Measurements from ENCODE around the gene MYOM3.

Gene MYOM3

DNA sequence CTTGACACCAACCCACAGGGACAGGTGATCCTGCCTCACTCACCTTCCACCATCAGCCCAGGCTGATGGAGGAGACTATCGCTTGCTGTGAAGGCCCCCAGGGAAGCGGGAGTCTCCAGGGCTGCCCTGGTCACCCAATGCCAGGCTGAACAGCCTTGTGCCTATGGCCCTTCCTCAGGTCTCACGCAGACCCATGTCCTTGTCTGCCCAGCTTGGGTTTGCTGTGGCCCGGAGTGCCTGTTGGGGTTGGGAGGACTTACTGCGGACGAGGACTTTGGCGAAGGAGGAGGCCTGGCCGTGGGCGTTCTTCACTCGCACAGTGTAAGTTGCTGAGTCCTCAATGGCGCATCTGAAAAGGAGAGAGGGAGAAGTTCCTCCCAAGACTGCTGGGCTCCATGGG, 14.3 kb downstream of the MYOM3 start:
- no peak for DNase-seq (ENCODE audit: low read depth in 1 of 2, low spot score in 1 of 2)

GRCh38 chr1:24096739-24097103, 15.2 kb downstream of the MYOM3 start:
- no peak for DNase-seq (ENCODE audit: low read depth in 1 of 2, low spot score in 1 of 2)

GRCh38 chr1:24096009-24096738, 15.8 kb downstream of the MYOM3 start:
- no peak for DNase-seq (ENCODE audit: low read depth in 1 of 2, low spot score in 1 of 2)

DNA sequence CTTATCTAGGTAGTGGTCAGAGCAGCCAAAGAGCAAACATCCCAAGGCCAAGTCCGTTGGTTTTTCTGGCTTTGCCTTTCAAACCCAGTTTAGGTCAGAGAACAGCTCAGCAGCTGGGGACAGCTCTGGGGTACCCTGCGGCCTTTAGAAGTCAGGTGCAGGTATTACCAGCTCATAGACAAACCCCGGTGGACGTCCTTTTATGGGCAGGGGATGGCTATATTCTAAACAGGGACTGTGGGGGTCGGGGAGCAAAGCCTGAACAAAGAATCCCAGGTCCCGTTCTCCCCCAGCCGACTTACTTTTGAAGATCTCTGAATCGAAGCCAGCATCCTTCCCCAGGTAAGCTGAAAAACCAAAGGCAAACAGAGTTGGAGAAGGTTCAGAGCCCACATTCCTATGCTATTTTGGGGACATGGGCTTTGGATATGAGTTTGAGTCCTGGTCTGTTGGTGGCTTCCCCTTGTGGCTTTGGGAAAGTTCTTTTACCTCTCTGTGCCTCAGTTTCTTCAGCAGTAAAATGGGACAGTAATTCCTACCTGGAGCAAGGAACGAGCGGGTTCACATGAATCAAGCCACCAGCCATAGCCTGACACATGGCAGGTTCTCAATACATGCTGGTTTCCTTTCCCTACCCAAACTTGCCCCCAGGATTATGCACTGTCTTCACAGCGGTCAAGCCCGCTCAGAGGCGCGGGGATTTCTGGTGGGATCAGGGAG, 16.6 kb downstream of the MYOM3 start:
- DNase-seq (ENCODE audit: low read depth in 1 of 2, low spot score in 1 of 2), result no peak

DNA sequence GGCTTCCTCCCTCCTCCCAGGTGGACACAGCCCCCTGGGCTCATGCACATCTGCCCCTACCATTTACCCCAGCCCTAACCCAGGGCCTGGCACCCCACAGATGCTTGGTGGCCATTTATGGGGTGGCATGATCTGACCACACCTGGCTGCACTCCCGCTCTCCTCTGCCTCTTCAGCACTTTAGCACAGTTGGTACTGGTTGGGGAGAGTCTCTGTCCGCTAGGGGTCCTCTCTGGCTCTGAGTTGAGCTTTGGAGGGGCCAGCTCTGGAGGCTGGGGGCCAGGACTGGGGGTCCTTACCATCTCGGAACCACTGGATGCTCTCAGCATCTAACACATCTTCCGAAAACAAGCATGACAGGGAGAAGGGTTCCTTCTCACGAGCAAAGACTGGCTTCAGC, 17.4 kb downstream of the MYOM3 start:
- no peak for DNase-seq (ENCODE audit: low read depth in 1 of 2, low spot score in 1 of 2)

- DNase-seq (ENCODE audit: low read depth in 1 of 2, low spot score in 1 of 2), result no peak
These were observed 18.2 kb downstream of the MYOM3 start for GRCh38 chr1:24093732-24094131.

DNA sequence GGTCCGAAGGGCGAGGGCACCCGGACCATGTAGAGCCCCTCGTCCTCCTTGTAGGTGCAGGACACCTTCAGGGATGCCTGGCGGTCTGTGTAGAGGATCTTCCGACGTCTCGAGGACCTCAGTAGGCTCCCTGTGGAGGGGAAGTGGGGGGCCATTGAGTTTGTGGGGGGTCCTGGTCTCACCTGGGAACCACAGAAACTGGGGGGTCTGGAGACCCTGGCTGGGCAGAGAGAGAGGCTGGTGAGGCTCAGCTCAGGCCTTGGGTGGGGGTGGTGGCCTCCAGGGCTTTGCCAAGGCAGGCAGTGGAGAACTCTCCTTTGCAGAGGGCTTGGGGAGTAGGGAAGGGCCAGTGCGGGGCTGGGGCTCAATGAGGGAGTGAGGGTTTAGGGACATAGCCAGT, 19.0 kb downstream of the MYOM3 start:
- no peak for DNase-seq (ENCODE audit: low read depth in 1 of 2, low spot score in 1 of 2)

DNA sequence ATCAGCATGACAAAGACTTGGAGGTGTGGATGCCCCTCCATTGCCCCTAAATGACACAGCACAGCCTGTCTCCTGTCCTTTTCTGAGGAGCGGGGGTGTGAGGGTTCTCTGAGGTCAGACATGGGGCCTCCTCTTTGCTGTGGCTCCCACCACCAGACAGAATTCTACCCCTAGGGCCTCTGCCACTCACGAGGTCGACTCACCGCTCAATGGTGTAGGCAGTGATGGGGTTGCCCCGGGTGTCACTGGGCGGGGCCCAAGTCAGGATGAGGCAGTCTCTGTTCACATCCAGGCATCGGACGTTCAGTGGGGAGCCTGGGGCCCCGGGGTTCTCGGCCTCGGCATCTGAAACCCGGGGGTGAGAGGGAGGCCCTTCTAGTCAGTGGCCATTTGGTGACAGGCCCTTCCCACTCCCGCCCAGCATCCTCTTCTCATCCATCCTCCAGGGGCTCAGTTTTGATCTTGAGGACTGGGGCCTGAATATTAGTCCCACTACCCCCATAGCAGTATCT, 19.9 kb downstream of the MYOM3 start:
- no peak for DNase-seq (ENCODE audit: low read depth in 1 of 2, low spot score in 1 of 2)

GRCh38 chr1:24090736-24091135, 21.2 kb downstream of the MYOM3 start:
- DNase-seq (ENCODE audit: low read depth in 1 of 2, low spot score in 1 of 2), result no peak

DNA sequence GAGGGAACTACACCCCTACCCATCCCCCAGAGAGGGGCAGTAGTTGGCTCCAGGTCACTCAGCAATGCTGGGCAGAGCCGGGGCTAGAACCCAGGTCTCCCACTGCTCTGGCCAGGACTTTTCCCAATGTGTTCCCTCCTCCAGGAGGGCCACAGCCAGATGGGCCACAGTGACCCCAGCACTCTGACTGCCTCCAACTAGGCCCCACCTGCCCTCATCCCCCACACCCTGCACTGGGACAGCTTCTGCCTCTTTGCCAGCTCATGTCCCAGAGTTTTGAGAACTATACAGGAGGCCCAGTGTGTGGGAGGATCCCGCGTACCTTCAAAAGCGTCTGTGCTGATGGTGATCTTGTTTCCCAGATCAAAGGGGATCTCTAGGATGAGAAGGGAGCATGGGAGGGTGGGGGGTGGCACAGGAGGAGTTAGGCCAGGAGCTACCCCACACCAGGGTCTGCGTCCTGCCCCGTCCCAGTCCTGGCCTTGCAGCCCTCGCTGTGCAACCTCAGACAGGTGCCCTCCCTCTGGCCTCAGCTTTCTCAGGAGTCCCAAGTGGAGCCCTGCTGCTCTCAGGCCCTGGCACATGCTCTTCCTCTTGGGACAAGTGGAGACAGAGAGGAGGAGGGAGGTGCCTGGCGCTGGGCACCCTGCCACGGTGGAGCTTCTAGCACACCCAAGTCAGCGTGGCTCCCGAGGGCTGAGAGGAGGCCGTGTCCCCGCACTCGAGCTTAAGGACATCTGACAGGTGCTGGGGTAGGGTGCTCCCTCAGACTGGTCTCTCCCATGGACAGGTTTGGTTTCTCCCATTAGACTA, 22.0 kb downstream of the MYOM3 start:
- no peak for DNase-seq (ENCODE audit: low read depth in 1 of 2, low spot score in 1 of 2)

DNA sequence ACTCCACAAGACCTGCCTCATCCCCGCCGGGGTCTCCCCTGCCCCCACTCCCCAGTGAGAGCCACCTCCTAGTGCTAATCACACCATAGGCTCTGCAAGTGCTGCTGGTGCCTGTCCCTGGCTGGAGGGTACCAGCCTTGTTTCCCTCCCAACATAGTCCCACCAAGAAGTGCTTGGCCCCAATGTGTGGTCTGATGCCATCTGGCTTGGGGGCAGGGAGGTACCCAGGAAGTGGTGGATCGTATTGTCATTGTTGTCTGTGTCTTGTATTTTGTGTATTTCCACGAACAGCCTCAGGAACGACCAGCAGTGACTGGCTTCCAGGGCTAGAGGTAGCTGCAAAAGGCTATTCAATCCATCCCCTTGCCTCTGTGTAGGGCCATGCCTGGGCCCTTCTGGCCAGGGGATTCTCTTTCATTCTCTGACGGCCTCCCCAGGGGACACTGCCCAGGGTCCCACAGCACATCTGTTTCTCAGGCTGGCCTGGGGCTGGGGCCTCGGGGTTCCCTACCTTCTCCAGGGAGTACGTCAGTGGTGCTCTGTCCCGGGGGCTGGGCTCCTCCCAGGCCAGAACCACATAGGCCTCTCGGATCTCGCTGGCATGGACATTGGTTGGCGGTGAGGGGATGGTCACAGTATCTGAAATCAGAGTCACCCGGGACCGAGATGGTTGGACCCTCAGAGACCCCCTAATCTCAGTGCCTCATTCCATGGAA, 22.8 kb downstream of the MYOM3 start:
- DNase-seq (ENCODE audit: low read depth in 1 of 2, low spot score in 1 of 2), result no peak

DNA sequence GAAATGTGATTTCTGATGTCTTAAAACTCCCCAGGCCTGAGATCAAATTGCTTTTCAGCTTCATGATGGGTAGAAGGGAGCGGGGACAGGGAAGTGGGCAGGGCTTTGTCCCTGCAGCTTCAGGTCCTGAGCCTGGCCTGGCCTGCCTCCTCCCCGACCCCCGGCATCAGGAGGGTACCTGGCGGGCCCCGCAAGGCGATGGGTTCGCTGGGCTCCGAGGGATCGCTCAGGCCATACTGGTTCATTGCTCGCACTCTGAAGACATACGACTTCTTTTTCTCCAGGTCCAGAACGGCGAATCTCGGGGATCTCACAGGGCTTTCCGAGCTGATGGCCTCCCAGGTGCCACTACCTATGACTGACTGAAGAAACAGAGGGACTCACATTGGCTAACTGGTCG, 25.5 kb downstream of the MYOM3 start:
- no peak for DNase-seq (ENCODE audit: low read depth in 1 of 2, low spot score in 1 of 2)

DNA sequence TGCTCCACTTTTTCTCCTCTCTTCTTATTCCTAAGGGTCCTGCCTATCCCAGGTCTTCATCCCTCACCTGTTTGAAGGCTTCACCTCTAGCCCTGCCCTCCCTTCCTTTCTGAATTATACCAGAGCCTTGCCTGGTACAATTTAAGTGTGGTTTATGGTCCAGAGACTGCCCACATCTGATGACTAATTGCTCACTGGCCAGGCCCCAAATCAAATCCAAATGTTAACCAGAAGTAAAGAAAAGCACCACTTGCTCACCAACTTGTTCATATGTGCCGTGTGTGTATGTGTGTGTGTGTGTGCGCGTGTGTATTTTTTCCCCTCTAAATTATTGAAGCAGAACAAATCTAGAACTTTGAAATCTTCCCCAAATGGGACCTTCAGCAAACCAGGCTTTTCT, 26.4 kb downstream of the MYOM3 start:
- no peak for DNase-seq (ENCODE audit: low read depth in 1 of 2, low spot score in 1 of 2)

DNA sequence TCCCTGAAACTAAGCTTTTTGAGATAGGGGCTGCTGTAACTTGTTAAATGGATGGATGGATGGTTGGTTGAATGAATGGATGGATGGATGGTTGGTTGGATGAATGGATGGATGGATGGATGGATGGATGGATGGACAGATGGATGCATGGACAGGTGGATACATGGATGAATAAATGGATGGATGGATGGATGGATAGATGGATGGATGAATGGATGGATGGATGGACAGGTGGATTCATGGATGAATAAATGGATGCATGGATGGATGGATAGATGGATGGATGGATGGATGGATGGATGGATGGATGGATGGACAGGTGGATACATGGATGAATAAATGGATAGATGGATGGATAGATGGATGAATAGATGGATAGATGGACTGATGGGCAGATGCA, 26.9 kb downstream of the MYOM3 start:
- DNase-seq (ENCODE audit: low read depth in 1 of 2, low spot score in 1 of 2), result no peak

GRCh38 chr1:24084050-24084449, 27.9 kb downstream of the MYOM3 start:
- no peak for DNase-seq (ENCODE audit: low read depth in 1 of 2, low spot score in 1 of 2)

GRCh38 chr1:24082372-24082771, 29.6 kb downstream of the MYOM3 start:
- DNase-seq (ENCODE audit: low read depth in 1 of 2, low spot score in 1 of 2), result no peak

- no peak for DNase-seq (ENCODE audit: low read depth in 1 of 2, low spot score in 1 of 2)
These were observed 30.7 kb downstream of the MYOM3 start for GRCh38 chr1:24081190-24081589.

DNA sequence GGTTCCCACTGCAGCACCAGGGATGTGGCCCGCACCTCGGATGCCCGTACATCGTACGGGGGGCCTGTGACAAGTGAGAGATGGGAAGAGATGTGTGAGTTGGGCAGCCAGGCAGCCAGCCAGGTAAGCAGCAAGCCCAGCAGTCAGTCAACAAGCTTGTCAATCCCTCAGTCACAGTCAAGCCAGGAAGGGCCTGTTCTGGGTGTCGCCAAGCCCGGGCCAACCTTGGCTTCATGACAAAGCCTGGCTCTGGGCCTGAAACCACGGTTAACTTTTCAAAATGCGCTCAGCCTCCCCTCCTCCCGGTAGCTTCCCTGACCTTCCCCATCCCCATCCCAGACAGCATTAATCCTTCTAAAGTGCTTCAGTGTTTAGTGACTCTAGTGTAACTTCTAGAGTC, 31.8 kb downstream of the MYOM3 start:
- no peak for DNase-seq (ENCODE audit: low read depth in 1 of 2, low spot score in 1 of 2)

GRCh38 chr1:24077278-24077978, 34.5 kb downstream of the MYOM3 start:
- DNase-seq (ENCODE audit: low read depth in 1 of 2, low spot score in 1 of 2), result no peak

DNA sequence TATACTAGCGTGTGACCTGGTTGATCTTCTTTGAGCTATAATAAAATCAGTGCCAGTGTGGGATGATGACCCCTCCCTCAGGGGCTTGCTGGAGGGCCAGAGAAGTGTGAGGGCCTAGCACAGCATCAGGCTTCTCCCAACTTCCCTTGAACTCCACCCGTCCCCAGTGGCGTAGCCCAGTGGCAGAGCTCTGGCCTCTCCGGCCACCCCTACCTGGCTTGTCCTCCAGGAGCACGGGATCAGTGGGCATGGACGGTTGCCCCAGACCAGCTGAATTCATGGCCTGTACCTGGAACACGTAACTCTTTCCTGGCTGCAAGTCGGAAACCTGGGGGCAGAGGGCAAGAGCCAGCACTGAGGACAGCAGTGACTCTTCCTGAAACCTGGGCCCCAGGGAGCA, 36.0 kb downstream of the MYOM3 start:
- no peak for DNase-seq (ENCODE audit: low read depth in 1 of 2, low spot score in 1 of 2)

- DNase-seq (ENCODE audit: low read depth in 1 of 2, low spot score in 1 of 2), result no peak
These were observed 36.4 kb downstream of the MYOM3 start for GRCh38 chr1:24075590-24075854.
